VCaP (cell line): ENCODE results near the gene CKS1B.

ENCODE experiments used
- H3K27ac ChIP-seq: fragments of 450-650 bp; 2 replicates; pipeline ENCODE4 v1.5.1; 2017
- TF ChIP-seq, protein P1 (sequence below): fragments of 450-650 bp; conservative IDR thresholded peaks from 2 replicates; pipeline ENCODE4 v1.5.1; 2017; ENCODE audit warnings: mild to moderate bottlenecking, moderate library complexity

The CKS1B gene

DNA sequence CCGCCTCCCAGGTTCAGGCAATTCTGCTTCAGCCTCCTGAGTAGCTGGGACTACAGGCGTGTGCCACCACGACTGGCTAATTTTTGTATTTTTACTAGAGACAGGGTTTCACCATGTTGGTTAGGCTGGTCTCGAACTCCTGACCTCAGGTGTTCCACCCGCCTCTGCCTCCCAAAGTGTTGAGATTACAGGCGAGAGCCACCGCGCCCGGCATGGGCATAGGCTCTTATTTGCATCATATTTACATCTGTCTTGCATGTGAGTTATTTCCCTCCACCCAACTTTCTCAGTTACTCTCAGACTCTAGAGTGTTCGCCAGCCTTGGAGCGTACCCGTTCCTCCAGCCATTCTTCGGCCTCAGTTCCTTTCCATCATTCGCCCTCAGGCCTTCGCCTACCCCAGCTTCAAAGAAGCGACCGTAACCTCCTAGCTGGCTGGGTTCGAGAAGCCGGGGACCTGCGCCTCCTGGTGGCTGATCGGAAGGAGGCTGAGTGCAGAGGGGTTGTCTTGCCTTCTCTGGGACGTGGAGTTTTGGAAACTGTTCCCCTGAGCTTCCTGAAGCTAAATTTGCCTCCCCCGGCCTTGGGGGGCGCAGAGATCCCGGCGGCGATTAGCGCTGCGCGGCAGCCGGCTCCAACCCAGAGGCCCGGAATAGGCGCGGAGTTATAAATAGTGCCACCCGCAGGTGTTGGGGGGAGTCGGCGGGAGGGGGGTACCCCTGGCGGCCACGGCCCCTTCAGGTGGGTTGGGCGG lies 24.5 kb downstream of the CKS1B start:
- TF ChIP-seq, protein P1, sequence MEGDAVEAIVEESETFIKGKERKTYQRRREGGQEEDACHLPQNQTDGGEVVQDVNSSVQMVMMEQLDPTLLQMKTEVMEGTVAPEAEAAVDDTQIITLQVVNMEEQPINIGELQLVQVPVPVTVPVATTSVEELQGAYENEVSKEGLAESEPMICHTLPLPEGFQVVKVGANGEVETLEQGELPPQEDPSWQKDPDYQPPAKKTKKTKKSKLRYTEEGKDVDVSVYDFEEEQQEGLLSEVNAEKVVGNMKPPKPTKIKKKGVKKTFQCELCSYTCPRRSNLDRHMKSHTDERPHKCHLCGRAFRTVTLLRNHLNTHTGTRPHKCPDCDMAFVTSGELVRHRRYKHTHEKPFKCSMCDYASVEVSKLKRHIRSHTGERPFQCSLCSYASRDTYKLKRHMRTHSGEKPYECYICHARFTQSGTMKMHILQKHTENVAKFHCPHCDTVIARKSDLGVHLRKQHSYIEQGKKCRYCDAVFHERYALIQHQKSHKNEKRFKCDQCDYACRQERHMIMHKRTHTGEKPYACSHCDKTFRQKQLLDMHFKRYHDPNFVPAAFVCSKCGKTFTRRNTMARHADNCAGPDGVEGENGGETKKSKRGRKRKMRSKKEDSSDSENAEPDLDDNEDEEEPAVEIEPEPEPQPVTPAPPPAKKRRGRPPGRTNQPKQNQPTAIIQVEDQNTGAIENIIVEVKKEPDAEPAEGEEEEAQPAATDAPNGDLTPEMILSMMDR: peak; percentile 92
- H3K27ac ChIP-seq: peak overlapping the region; percentile 100; the same call in 1 of the 2 replicates

GRCh38 chr1:154999571-155000410 lies 25.3 kb downstream of the CKS1B start:
- H3K27ac ChIP-seq: peak overlapping the region; percentile 100
- TF ChIP-seq, protein P1: no peak

GRCh38 chr1:155000411-155000725 lies 25.9 kb downstream of the CKS1B start:
- peak overlapping the region; percentile 100 for H3K27ac ChIP-seq
- TF ChIP-seq, protein P1: no peak

DNA sequence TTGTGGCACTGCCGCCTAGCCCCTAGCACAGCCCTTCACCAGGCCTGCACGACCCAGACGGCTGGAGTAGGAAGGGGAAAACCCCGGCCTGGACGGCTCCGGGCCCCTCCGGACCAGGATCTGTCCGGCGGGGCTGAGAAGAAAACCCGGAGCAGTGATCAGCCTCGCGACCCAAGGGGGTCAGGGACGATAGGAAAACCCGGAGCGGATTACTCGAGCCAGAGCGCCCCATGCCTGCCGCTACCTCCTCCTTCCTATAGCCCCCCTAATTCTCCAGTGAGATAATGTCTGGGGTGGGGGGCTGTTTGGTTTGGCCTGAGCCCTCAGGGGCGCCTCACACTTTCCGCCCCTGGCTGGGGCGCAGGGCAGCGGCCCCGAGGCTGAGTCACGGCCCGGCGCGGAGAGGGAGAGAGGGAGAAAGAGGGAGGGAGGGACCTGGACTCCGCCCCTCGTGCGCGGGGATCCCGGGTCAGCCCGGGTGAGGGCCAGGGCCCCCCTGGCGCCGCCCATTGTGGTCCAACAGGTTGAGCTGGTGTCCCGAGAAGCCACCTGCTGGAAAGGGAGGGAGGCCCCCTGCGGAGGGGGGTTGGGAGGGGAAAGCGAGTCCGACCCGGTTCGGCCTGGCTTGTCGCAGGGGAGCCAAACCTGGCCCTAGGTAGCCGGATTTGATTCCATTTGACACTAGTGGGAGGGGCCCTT lies 26.4 kb downstream of the CKS1B start:
- TF ChIP-seq, protein P1: no peak

GRCh38 chr1:155001425-155001674 lies 26.9 kb downstream of the CKS1B start:
- peak overlapping the region; percentile 100 for H3K27ac ChIP-seq
- TF ChIP-seq, protein P1: no peak

More for the DNA sequence above, 26.4 kb downstream of the CKS1B start:
- peak overlapping the region; percentile 100 for H3K27ac ChIP-seq

DNA sequence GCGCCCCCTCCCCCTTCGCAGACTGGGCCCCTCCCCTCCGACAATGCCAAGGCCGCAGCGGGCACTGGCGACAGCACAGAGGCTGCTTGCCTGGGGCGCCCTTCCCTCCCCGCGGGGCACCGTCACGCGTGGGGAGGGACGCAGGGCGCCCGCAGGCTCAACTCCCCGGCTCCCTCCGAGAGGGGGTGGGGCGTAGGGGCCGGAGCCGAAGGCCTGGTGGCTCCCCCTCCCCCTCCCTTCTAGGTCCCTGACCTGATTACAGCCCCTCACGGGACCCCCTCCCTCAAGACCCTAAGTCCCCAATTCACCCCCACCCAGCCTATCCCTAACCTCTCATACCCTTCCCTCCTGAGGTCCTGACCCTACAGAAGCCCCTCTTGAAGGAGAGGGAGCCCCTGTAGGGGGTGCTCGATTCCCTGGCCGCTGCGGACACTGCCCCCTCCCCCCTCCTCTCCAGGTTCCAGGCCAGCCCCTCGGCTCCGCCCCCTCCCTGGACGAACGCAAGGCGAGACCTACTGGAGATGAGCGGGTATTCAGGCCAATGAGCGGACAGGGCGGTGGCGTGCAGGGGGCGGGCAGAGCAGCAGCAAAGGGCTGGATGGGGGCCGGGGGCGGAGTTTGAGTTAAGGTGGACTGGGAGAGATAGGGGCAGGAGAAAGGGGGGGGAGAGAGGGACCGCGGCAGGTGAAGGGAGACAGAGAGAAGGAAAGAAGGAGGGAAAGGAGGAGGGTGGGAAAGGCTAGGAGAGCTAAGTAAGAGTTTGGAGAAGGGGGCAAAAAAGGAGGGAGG lies 27.4 kb downstream of the CKS1B start:
- H3K27ac ChIP-seq: peak overlapping the region; percentile 100
- TF ChIP-seq, protein P1: peak; percentile 88
